Activated CD8-positive, alpha-beta T cell treated with anti-CD3 and anti-CD28 coated beads for 36 hours (primary cell): Measurements from ENCODE around the gene CDH15. TPM values are rescaled to one million over a fixed set of nuclear protein-coding genes. Genes with fewer than 3 reads are reported as not detected.

Experiments
- ATAC-seq: fragments of 200-7000 bp; cut with Tn5 transposase; one replicate; pipeline ENCODE4 v1.10.0; 2021; ENCODE audit warnings: mild to moderate bottlenecking, moderate library complexity
- CTCF ChIA-PET: fragments of 350-600 bp; sonication (Branson Sonifier 250); formaldehyde crosslinking; loops from one replicate; lab custom pipeline; 2021; ENCODE audit warnings: antibody characterized with exemption; lab: Charles Lee
- POLR2A ChIA-PET: fragments of 350-600 bp; sonication (Branson Sonifier 250); formaldehyde crosslinking; loops from one replicate; lab custom pipeline; 2021; ENCODE audit warnings: antibody characterized with exemption; lab: Charles Lee
- DNase-seq: peaks from one replicate; pipeline ENCODE4 v3.0.0-alpha.2; 2020
- H3K27ac Mint-ChIP-seq: one replicate; pipeline ENCODE4 v1.8.0; 2021; ENCODE audit warnings: mild to moderate bottlenecking, mixed read lengths
- H3K27me3 Mint-ChIP-seq: one replicate; pipeline ENCODE4 v1.8.0; 2021; ENCODE audit warnings: mixed read lengths
- H3K36me3 Mint-ChIP-seq: one replicate; pipeline ENCODE4 v1.8.0; 2021; ENCODE audit warnings: low read depth, mixed read lengths
- H3K4me1 Mint-ChIP-seq: one replicate; pipeline ENCODE4 v1.8.0; 2021; ENCODE audit warnings: low read depth, mixed read lengths
- H3K4me3 Mint-ChIP-seq: one replicate; pipeline ENCODE4 v1.8.0; 2021; ENCODE audit warnings: mild to moderate bottlenecking, moderate library complexity, mixed read lengths
- H3K9me3 Mint-ChIP-seq: one replicate; pipeline ENCODE4 v1.8.0; 2021; ENCODE audit warnings: mixed read lengths
- intact Hi-C: fragments of 100-400 bp; cut with micrococcal nuclease; formaldehyde crosslinking; loops from one replicate; pipeline ENCODE4 v1.10.0; 2022
- total RNA-seq, 2 experiments: library from RNA; stranded (reverse); gene quantifications; one replicate each; pipeline ENCODE4 v1.2.3, GENCODE V29; 2021
- TF ChIP-seq, protein P1 (sequence below): fragments of 200-600 bp; IDR thresholded peaks from one replicate; pipeline ENCODE4 v1.8.0; 2022; ENCODE audit warnings: antibody characterized with exemption, mild to moderate bottlenecking

CDH15 gene
- total RNA-seq, 2 experiments from 2014 or later, result not detected

DNA sequence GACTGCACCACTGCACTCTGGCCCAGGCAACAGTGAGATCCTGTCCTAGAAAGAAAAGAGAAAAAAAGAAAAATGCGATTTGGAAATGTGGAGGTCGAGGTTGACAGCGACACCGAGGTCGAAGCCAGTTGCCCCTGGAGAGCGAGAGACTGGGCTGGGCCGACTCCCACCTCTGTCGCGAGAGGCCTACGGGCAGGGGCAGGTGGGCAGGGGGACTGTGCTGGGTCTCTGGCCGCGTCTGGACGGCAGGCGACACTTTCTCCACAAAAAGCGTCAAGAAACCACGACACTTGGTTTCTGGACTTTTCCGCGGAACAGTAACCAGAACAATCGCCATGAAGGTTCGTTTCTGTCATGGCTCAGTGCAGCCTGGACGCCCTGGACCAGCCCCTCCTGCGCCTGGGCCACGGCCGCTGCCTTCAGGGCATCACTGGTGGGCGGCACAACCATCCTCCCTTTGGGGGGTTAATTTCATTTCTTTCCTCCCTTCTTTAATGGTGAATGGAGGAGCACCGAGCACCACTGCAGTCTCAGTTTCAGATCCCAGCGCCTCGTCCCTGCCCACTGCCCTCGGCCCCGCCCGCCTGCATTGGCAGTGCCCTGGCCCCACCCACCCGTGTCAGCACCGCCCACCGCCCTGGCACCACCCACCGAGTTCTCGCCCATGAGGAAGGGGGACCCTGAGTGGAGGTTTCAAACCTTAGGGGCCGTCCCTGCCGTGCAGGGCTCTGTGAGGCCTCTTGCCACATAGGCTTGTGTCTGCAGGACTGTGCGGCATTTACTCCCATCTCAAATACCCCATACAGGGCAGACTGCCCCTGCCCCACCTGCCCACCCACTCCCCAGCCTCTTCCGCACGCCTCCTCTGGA lies 18.5 kb upstream of the CDH15 start:
- no peak for ATAC-seq
- no peak for DNase-seq
- peaks cover 2% of the 10 kb centered on the region for H3K4me1 Mint-ChIP-seq
- intact Hi-C loops, result no loop called here
- H3K27ac Mint-ChIP-seq, result no peak overlapping the region
- H3K9me3 Mint-ChIP-seq, result peaks cover 3% of the 10 kb centered on the region
- no peak overlapping the region for H3K4me3 Mint-ChIP-seq
- H3K27me3 Mint-ChIP-seq, result no peaks in the 10 kb centered on the region
- CTCF ChIA-PET, result no interaction called here
- TF ChIP-seq, protein P1, sequence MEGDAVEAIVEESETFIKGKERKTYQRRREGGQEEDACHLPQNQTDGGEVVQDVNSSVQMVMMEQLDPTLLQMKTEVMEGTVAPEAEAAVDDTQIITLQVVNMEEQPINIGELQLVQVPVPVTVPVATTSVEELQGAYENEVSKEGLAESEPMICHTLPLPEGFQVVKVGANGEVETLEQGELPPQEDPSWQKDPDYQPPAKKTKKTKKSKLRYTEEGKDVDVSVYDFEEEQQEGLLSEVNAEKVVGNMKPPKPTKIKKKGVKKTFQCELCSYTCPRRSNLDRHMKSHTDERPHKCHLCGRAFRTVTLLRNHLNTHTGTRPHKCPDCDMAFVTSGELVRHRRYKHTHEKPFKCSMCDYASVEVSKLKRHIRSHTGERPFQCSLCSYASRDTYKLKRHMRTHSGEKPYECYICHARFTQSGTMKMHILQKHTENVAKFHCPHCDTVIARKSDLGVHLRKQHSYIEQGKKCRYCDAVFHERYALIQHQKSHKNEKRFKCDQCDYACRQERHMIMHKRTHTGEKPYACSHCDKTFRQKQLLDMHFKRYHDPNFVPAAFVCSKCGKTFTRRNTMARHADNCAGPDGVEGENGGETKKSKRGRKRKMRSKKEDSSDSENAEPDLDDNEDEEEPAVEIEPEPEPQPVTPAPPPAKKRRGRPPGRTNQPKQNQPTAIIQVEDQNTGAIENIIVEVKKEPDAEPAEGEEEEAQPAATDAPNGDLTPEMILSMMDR, result no peak
- peaks cover 24% of the 10 kb centered on the region for H3K36me3 Mint-ChIP-seq
- POLR2A ChIA-PET, result no interaction called here

DNA sequence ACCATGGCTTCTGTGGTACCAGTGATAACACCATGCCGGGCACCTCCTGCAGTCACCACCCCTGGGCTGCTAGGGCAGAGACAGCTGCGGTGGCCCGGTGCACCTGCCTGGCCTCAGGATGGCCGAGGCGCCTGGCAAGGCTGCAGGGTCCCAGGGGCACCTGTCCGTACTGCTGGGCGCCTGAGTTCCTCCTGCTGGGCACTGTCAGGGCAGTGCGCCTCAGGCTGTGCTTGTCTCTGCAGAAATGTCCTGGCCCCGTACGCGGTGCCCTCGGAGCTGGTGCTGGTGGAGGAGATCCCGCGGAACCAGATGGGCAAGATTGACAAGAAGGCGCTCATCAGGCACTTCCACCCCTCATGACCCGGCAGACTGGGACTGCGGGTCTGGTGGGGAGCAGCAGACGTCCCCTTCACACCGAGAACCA lies 17.7 kb upstream of the CDH15 start:
- no peak for DNase-seq
- Mint-ChIP-seq H3K4me1 (peaks cover 2% of the 10 kb centered on the region), H3K27me3 (no peaks in the 10 kb centered on the region), H3K27ac (no peak overlapping the region), H3K36me3 (peaks cover 18% of the 10 kb centered on the region), H3K9me3 (peaks cover 3% of the 10 kb centered on the region), H3K4me3 (no peak overlapping the region)
- ChIA-PET CTCF (no interaction called here), POLR2A (no interaction called here)
- TF ChIP-seq, protein P1, result no peak
- intact Hi-C loops, result no loop called here
- no peak for ATAC-seq

DNA sequence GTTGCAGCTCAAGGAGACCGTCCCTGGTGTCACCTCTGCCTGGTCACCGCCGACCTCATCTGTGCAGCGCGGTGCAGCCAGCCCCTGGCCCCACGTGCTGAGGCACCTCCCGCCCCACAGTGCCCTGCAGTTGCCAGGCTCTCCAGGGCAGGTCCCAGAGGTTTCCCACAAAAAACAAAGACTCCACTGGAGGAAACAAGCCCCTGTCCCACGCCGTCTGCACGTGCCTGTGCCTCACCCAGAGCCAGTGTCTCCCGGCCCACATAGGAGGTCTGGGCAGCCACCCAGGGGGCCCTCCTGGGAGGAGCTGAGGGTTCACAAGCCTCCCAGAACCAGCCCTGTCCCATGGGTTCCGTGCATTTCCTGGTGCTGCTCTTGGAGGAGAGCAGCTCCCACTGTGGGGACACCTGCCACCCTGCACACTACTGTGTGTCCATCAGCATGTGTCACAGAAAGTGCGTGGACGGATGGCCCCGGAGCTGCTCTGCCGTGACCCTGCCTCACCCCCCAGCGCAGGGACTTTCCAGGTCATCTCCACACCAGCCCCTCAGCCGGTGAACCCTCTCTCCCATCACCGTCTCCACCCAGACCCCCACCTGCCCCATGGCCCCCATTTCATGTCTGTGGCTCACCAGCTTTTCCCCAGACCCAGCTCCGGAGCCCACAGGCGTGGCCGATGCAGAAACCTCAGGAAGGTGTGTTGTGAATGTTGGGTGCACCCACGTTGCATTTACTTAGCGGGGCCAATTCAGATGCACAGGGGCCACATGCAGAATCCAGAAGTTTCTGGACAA lies 17.0 kb upstream of the CDH15 start:
- no peak overlapping the region for H3K4me3 Mint-ChIP-seq
- TF ChIP-seq, protein P1, result no peak
- ChIA-PET CTCF (interaction anchor here (1.4 kb wide), 1 partner anchor 12 kb away, joined by 4 read pairs; no protein-coding TSS in a partner anchor), POLR2A (interaction anchor here (1.0 to 1.3 kb wide), 2 partner anchors 9 to 39 kb away, joined by 3 to 4 read pairs; no protein-coding TSS in a partner anchor)
- peaks cover 11% of the 10 kb centered on the region for H3K36me3 Mint-ChIP-seq
- H3K27me3 Mint-ChIP-seq, result no peaks in the 10 kb centered on the region
- H3K4me1 Mint-ChIP-seq, result peaks cover 2% of the 10 kb centered on the region
- DNase-seq (no peak), ATAC-seq (no peak)
- intact Hi-C loops, result no loop called here
- H3K27ac Mint-ChIP-seq, result no peak overlapping the region
- H3K9me3 Mint-ChIP-seq, result peaks cover 3% of the 10 kb centered on the region

DNA sequence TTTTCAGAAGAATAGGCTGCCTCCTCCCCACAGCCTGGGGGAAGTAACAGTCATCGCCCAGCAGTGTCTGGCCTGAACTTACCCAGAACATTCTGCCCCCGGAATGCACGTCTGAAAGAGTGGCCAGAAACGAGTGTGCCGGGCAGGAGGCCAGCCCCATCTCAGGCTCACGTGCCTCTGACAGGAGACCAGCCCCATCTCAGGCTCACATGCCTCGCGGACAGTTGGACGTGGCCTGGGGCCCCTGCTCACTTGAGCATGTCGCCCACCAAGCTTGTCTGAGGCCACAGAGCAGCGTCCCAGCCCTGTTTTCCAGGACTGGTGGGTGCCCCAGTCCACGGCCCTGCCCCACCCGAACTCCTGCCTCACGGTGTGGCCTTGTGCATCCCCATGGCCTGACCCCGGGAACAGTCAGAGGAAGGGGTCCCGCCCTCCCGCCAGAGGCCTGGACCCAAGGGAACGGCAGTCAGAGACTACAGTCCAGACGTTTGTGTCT lies 16.3 kb upstream of the CDH15 start:
- peaks cover 10% of the 10 kb centered on the region for H3K36me3 Mint-ChIP-seq
- H3K4me1 Mint-ChIP-seq, result peaks cover 2% of the 10 kb centered on the region
- intact Hi-C loops, result no loop called here
- H3K4me3 Mint-ChIP-seq, result no peak overlapping the region
- POLR2A ChIA-PET, result interaction anchor here (1.0 to 1.3 kb wide), 2 partner anchors 8 to 40 kb away, joined by 3 to 4 read pairs; no protein-coding TSS in a partner anchor
- ATAC-seq (no peak), DNase-seq (no peak)
- no peaks in the 10 kb centered on the region for H3K27me3 Mint-ChIP-seq
- CTCF ChIA-PET, result interaction anchor here (1.4 kb wide), 1 partner anchor 12 kb away, joined by 4 read pairs; no protein-coding TSS in a partner anchor
- peaks cover 3% of the 10 kb centered on the region for H3K9me3 Mint-ChIP-seq
- TF ChIP-seq, protein P1, result no peak
- H3K27ac Mint-ChIP-seq, result no peak overlapping the region
